Upper lobe of left lung (tissue), 6 donors: ENCODE results near the gene ZNF710. TPM values are rescaled to one million over a fixed set of nuclear protein-coding genes. Genes with fewer than 3 reads are reported as not detected.

Experiments
- ATAC-seq, 2 donors: fragments of 200-7000 bp; cut with Tn5 transposase; one replicate each; pipeline ENCODE4 v1.9.1; 2022; ENCODE audit warnings: mild to moderate bottlenecking in 2 of 2, moderate library complexity in 2 of 2; ENCODE audit not compliant: low FRiP score in 2 of 2
- DNase-seq, 2 donors: peaks; one replicate each; pipeline ENCODE4 v3.0.0-alpha.2; 2019 to 2020
- H3K27ac ChIP-seq, 4 donors: fragments of 200-600 bp; sonication (generic); one replicate each; pipeline ENCODE4 v1.5.1; 2016 to 2019
- H3K27me3 ChIP-seq, 4 donors: fragments of 200-600 bp; sonication (generic); one replicate each; pipeline ENCODE4 v1.5.1; 2017 to 2019
- H3K36me3 ChIP-seq, 4 donors: fragments of 200-600 bp; sonication (generic); one replicate each; pipeline ENCODE4 v1.5.1; 2016 to 2019
- H3K4me1 ChIP-seq, 4 donors: fragments of 200-600 bp; sonication (generic); one replicate each; pipeline ENCODE4 v1.5.1; 2018 to 2019
- H3K4me3 ChIP-seq, 4 donors: fragments of 200-600 bp; sonication (generic); one replicate each; pipeline ENCODE4 v1.5.1; 2017 to 2019; ENCODE audit warnings: mild to moderate bottlenecking in 2 of 4, moderate library complexity in 1 of 4
- H3K9me3 ChIP-seq, 4 donors: fragments of 200-600 bp; sonication (generic); one replicate each; pipeline ENCODE4 v1.5.1; 2018 to 2019
- EP300 ChIP-seq, 4 donors: sonication (generic); formaldehyde crosslinking; IDR thresholded peaks; one replicate each; pipeline ENCODE4 v1.5.1; 2017; ENCODE audit warnings: antibody characterized with exemption in 4 of 4, control low read depth in 2 of 4
- POLR2A ChIP-seq, 4 donors: fragments of 450-650 bp; IDR thresholded peaks; one replicate each; pipeline ENCODE4 v1.5.1; 2016 to 2017; ENCODE audit warnings: antibody characterized with exemption in 4 of 4, mild to moderate bottlenecking in 2 of 4
- POLR2AphosphoS5 ChIP-seq, 2 donors: sonication (generic); formaldehyde crosslinking; IDR thresholded peaks; one replicate each; pipeline ENCODE4 v1.5.1; 2017; ENCODE audit warnings: antibody characterized with exemption in 2 of 2
- WGBS, 2 donors: methylation state at CpG; one replicate each; pipeline ENCODE4 v1.1.5; 2017 to 2018; 5-methylcytosine and 5-hydroxymethylcytosine counted together
- total RNA-seq, 6 donors: library from RNA; depleted of rRNA in 4 of 6; stranded (reverse); fragments of >200 nt in 4 of 6; gene quantifications; one replicate each; pipeline versions ENCODE4 v1.1.0 to v1.2.1, GENCODE V29; 2016 to 2021
- TF ChIP-seq, protein P1 (sequence below), 6 experiments: fragments of 450-650 bp in 4 of 6; fragments of 200-600 bp in 2 of 6; sonication (generic) in 2 of 6; IDR thresholded peaks; one replicate each; pipeline ENCODE4 v1.5.1; 2016 to 2019; ENCODE audit warnings: antibody characterized with exemption in 6 of 6
- donor health status: DM: no; HTN: no; CAD: no; lungs with moderate emphysema.
- donor health status: DM: no; HTN: yes; CAD: no; lungs with severe emphysema.

ZNF710 gene
- total RNA-seq, 6 donors from 2014 or later: 26.0 to 51.3 (median 44.5) TPM

DNA sequence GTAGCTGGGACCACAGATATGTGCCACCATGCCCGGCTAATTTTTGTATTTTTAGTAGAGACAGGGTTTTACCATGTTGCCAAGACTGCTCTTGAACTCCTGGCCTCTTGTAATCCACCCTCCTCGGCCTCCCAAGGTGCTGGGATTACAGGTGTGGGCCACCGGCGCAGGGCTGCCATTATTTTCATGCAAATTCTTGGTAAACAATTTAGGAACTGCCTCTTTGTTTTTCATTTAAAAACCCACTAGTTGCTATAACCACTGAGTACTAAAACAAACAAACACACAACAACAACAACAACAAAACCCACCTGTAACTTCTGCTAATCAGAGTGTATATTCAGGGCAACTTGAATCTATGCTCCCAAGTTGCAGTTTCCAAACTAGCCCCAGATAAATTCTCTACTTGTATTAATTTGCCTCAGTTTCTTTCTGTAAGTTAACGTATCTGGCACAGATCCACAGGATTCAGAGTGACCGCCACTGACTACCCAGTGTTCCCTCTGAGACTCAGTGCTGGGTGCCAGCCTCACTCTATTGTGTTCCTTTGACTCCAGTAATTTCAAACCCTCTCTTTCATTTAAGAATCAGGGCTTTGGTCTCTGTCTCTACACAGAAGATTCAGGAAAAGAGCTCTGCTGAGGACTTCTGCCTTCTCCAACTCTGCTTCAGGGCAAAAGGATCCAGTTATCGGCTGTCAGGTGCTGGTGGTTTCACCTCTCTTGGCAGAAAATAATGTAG, 18.6 kb upstream of the ZNF710 start:
- Histone ChIP-seq H3K27ac (no peak overlapping the region), H3K4me3 (no peak overlapping the region), H3K36me3 (no peaks in the 10 kb centered on the region), H3K4me1 (no peaks in the 10 kb centered on the region), H3K27me3 (no peaks in the 10 kb centered on the region), H3K9me3 (peaks cover 0 to 6% (median 3%) of the 10 kb centered on the region in 4 donors)
- ATAC-seq: no peak
- no peak for TF ChIP-seq POLR2A (IDR thresholded peaks at IDR 0.05)
- TF ChIP-seq EP300 (IDR thresholded peaks at IDR 0.05): no peak
- no peak for TF ChIP-seq POLR2AphosphoS5 (IDR thresholded peaks at IDR 0.05)
- TF ChIP-seq, protein P1, sequence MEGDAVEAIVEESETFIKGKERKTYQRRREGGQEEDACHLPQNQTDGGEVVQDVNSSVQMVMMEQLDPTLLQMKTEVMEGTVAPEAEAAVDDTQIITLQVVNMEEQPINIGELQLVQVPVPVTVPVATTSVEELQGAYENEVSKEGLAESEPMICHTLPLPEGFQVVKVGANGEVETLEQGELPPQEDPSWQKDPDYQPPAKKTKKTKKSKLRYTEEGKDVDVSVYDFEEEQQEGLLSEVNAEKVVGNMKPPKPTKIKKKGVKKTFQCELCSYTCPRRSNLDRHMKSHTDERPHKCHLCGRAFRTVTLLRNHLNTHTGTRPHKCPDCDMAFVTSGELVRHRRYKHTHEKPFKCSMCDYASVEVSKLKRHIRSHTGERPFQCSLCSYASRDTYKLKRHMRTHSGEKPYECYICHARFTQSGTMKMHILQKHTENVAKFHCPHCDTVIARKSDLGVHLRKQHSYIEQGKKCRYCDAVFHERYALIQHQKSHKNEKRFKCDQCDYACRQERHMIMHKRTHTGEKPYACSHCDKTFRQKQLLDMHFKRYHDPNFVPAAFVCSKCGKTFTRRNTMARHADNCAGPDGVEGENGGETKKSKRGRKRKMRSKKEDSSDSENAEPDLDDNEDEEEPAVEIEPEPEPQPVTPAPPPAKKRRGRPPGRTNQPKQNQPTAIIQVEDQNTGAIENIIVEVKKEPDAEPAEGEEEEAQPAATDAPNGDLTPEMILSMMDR (IDR thresholded peaks at IDR 0.05): no peak
- 78 to 80% methylated on average over 7 of the region's 7 CpGs for WGBS, 2 donors
- no peak for DNase-seq

DNA sequence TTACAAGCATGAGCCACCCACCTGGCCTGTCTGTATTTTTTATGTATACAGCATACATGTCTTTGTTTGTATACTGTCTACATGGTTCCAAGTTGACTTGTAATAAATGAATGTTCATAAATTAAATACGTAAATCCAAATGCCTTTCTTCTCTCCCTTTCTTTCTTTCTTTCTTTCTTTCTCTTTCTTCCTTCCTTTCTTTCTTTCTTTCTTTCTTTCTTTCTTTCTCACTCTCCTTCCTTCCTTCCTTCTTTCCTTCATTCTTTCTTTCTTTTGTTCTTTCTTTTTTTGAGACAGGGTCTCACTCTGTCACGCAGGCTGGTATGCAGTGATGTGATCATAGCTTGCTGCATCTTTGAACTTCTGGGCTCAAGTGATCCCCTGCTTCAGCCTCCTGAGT, 17.1 kb upstream of the ZNF710 start:
- H3K27me3 ChIP-seq: no peaks in the 10 kb centered on the region
- no peak overlapping the region for H3K27ac ChIP-seq
- no peak for DNase-seq
- WGBS, 2 donors: 91 to 100% methylated on average over 2 of the region's 2 CpGs
- H3K36me3 ChIP-seq: no peaks in the 10 kb centered on the region
- TF ChIP-seq EP300 (IDR thresholded peaks at IDR 0.05) (no peak), POLR2AphosphoS5 (IDR thresholded peaks at IDR 0.05) (no peak)
- TF ChIP-seq, protein P1 (IDR thresholded peaks at IDR 0.05): no peak
- ATAC-seq: no peak
- no peaks in the 10 kb centered on the region for H3K4me1 ChIP-seq
- peaks cover 0 to 6% (median 3%) of the 10 kb centered on the region in 4 donors for H3K9me3 ChIP-seq
- no peak overlapping the region for H3K4me3 ChIP-seq

DNA sequence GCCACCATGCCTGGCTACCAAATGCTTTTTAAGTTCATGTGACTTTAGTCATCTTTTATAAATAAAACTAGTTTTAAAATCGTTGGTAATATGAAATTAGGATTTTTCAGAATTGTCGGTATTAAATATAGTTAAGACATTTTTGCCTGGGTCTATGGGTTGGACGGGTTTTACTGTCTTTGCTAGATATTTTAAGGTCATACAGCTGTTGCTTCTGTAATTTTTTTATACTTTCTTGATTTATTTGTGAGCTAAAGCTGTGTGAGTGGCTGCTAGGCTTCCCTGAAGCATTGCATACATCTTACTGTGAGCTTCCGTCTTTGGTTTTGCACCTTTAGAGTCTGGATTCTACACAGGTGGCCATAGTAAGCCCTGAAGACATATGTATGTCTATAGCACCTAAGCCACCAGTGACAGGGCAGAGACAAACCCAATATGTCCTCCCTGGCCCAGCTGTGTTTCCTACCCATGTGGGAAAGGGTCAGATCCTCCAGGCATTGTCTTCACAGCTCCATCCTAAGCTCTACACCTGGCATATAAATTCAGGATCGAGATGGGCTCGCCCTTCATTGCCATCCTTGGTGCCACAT, 16.6 kb upstream of the ZNF710 start:
- ATAC-seq (no peak), DNase-seq (no peak)
- Histone ChIP-seq H3K4me3 (no peak overlapping the region), H3K4me1 (no peaks in the 10 kb centered on the region), H3K9me3 (peaks cover 0 to 6% (median 3%) of the 10 kb centered on the region in 4 donors), H3K27ac (no peak overlapping the region), H3K36me3 (no peaks in the 10 kb centered on the region), H3K27me3 (no peaks in the 10 kb centered on the region)
- TF ChIP-seq EP300 (IDR thresholded peaks at IDR 0.05) (no peak), POLR2AphosphoS5 (IDR thresholded peaks at IDR 0.05) (no peak), POLR2A (IDR thresholded peaks at IDR 0.05) (no peak)
- TF ChIP-seq, protein P1 (IDR thresholded peaks at IDR 0.05): no peak
- WGBS, 2 donors: 91 to 92% methylated on average over 6 of the region's 6 CpGs

DNA sequence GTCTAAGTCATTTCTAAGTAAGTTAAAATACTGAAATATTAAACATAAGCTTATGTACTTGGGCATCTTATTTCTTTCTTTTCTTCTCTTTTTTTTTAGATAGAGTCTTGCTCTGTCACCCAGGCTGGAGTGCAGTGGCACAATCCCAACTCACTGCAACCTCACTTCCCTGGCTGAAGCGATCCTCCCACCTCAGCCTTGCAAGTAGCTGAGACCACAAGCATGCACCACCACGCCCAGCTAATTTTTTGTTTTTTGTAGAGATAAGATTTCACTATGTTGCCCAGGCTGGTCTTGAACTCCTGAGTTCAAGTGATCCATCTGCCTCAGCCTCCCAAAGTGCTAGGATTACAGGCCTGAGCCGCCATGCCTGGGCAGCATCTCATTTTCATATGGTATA, 16.0 kb upstream of the ZNF710 start:
- Histone ChIP-seq H3K4me3 (no peak overlapping the region), H3K9me3 (peaks cover 0 to 6% (median 3%) of the 10 kb centered on the region in 4 donors), H3K4me1 (no peaks in the 10 kb centered on the region), H3K27me3 (no peaks in the 10 kb centered on the region), H3K27ac (no peak overlapping the region), H3K36me3 (no peaks in the 10 kb centered on the region)
- DNase-seq (no peak), ATAC-seq (no peak)
- TF ChIP-seq POLR2A (IDR thresholded peaks at IDR 0.05): no peak
- TF ChIP-seq EP300 (IDR thresholded peaks at IDR 0.05): no peak
- no peak for TF ChIP-seq POLR2AphosphoS5 (IDR thresholded peaks at IDR 0.05)
- TF ChIP-seq, protein P1 (IDR thresholded peaks at IDR 0.05): no peak
- WGBS, 2 donors: 91 to 95% methylated on average over 3 of the region's 3 CpGs
